CD8-positive, alpha-beta memory T cell (primary cell): ENCODE results near the gene GJA8. TPM values are rescaled to one million over a fixed set of nuclear protein-coding genes. Genes with fewer than 3 reads are reported as not detected.
A peak's percentile ranks its signal among the peaks of the same experiment; 100 is the strongest.
"Not testable (repeated sequence)": the region's sequence is repeated elsewhere in the genome, so short reads cannot be mapped to it uniquely, and the experiment has no call there.

Experiments used
- CTCF ChIA-PET: fragments of 350-600 bp; sonication (Branson Sonifier 250); formaldehyde crosslinking; loops from one replicate; lab custom pipeline; 2021; ENCODE audit warnings: antibody characterized with exemption; lab: Charles Lee
- POLR2A ChIA-PET: fragments of 350-600 bp; sonication (Branson Sonifier 250); formaldehyde crosslinking; loops from one replicate; lab custom pipeline; 2021; ENCODE audit warnings: antibody characterized with exemption; lab: Charles Lee
- DNase-seq, 5 donors: peaks; one replicate each; pipeline versions ENCODE4 v3.0.0 to v3.0.0-alpha.2; 2020 to 2022; ENCODE audit warnings: mixed read lengths in 1 of 5
- H3K27ac ChIP-seq: one replicate; pipeline ENCODE4 v1.7.0; 2013; ENCODE audit warnings: low read depth, mild to moderate bottlenecking, low read length, moderate library complexity
- H3K27me3 ChIP-seq: 2 replicates; pipeline ENCODE4 v1.7.0; 2013; ENCODE audit warnings: low read length, mild to moderate bottlenecking; ENCODE audit not compliant: insufficient read depth, poor library complexity, severe bottlenecking
- H3K36me3 ChIP-seq: 2 replicates; pipeline ENCODE4 v1.7.0; 2013; ENCODE audit warnings: mild to moderate bottlenecking, low read length, moderate library complexity; ENCODE audit not compliant: insufficient read depth
- H3K4me1 ChIP-seq: 2 replicates; pipeline ENCODE4 v1.7.0; 2013; ENCODE audit warnings: mild to moderate bottlenecking, low read length, moderate library complexity; ENCODE audit not compliant: insufficient read depth
- H3K4me3 ChIP-seq: 2 replicates; pipeline ENCODE4 v1.7.0; 2013; ENCODE audit warnings: mild to moderate bottlenecking, low read length
- H3K9me3 ChIP-seq: 2 replicates; pipeline ENCODE4 v1.7.0; 2013; ENCODE audit warnings: mild to moderate bottlenecking, low read length
- H3K27ac Mint-ChIP-seq, 8 donors: one replicate each; pipeline ENCODE4 v1.8.0; 2020 to 2021; ENCODE audit warnings: mixed read lengths in 8 of 8, mild to moderate bottlenecking in 6 of 8, inconsistent platforms in 3 of 8, moderate library complexity in 3 of 8
- H3K27me3 Mint-ChIP-seq, 2 donors: one replicate each; pipeline ENCODE4 v1.8.0; 2020 to 2021; ENCODE audit warnings: mixed read lengths in 2 of 2, mild to moderate bottlenecking in 1 of 2, moderate library complexity in 1 of 2
- H3K36me3 Mint-ChIP-seq, 3 donors: one replicate each; pipeline ENCODE4 v1.8.0; 2020 to 2021; ENCODE audit warnings: mixed read lengths in 3 of 3, inconsistent platforms in 1 of 3, mild to moderate bottlenecking in 1 of 3
- H3K4me1 Mint-ChIP-seq, 3 donors: one replicate each; pipeline ENCODE4 v1.8.0; 2020 to 2021; ENCODE audit warnings: mixed read lengths in 3 of 3, inconsistent platforms in 1 of 3, mild to moderate bottlenecking in 1 of 3
- H3K4me3 Mint-ChIP-seq, 7 donors: one replicate each; pipeline ENCODE4 v1.8.0; 2020 to 2021; ENCODE audit warnings: mixed read lengths in 7 of 7, mild to moderate bottlenecking in 6 of 7, moderate library complexity in 4 of 7, inconsistent platforms in 2 of 7
- H3K9me3 Mint-ChIP-seq, 5 donors: one replicate each; pipeline ENCODE4 v1.8.0; 2020 to 2022; ENCODE audit warnings: mixed read lengths in 5 of 5, mild to moderate bottlenecking in 3 of 5, moderate library complexity in 2 of 5, inconsistent platforms in 1 of 5
- polyA plus RNA-seq: library from polyadenylated mRNA; unstranded; fragments of 300-500 nt; fragmentation: Illumina TruSeq; gene quantifications from one replicate; pipeline ENCODE4 v1.2.3, GENCODE V29; 2021
- total RNA-seq, 2 experiments: library from RNA; stranded (reverse); gene quantifications; one replicate each; pipeline ENCODE4 v1.2.3, GENCODE V29; 2021

Gene GJA8
- total and polyA plus RNA-seq, 3 experiments from 2014 or later, result not detected

- POLR2A ChIA-PET, result not testable (repeated sequence)
Observed at GRCh38 chr1:147931137-147931536, 28.5 kb downstream of the GJA8 start.

DNA sequence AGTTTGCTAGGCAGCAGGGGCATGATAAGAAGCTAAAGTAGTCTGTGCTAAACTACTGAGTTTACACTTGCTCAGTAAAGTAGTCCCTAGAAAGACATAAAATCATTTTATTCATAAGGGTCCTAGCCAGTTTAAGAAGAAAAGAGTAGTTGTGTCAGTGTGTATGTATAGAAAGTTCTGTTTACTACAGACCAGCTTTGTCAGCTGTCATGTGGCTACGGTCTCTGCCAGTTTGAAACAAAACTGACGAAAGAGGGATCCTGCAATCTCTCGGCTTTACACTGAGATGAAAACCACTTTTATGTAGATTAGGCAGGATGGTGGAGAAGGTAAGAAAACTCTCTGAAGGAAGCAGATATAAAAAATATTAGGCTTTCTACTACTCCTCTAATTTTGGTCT, 32.7 kb downstream of the GJA8 start:
- DNase-seq, H3K36me3 ChIP-seq, H3K9me3 Mint-ChIP-seq, H3K4me3 Mint-ChIP-seq, CTCF ChIA-PET, H3K4me3 ChIP-seq, H3K27me3 ChIP-seq, H3K9me3 ChIP-seq, H3K27ac ChIP-seq, H3K27ac Mint-ChIP-seq, H3K4me1 ChIP-seq, POLR2A ChIA-PET, H3K27me3 Mint-ChIP-seq: not testable (repeated sequence)
- Mint-ChIP-seq H3K4me1 (peaks cover 20 to 29% (median 24%) of the 10 kb centered on the region in 3 donors), H3K36me3 (peaks cover 0 to 19% (median 3%) of the 10 kb centered on the region in 3 donors)

More at GRCh38 chr1:147931137-147931536, 28.5 kb downstream of the GJA8 start:
- H3K27ac Mint-ChIP-seq, result peak overlapping the region in 1 of 8 donors; percentile 9
- DNase-seq, H3K36me3 Mint-ChIP-seq, H3K9me3 Mint-ChIP-seq, H3K9me3 ChIP-seq, H3K27me3 ChIP-seq, H3K36me3 ChIP-seq, H3K4me1 ChIP-seq, CTCF ChIA-PET, H3K27ac ChIP-seq, H3K27me3 Mint-ChIP-seq, H3K4me3 ChIP-seq: not testable (repeated sequence)
- H3K4me1 Mint-ChIP-seq, result peaks cover 27 to 39% (median 35%) of the 10 kb centered on the region in 3 donors
- H3K4me3 Mint-ChIP-seq, result peak overlapping the region in 1 of 7 donors; percentile 83

DNA sequence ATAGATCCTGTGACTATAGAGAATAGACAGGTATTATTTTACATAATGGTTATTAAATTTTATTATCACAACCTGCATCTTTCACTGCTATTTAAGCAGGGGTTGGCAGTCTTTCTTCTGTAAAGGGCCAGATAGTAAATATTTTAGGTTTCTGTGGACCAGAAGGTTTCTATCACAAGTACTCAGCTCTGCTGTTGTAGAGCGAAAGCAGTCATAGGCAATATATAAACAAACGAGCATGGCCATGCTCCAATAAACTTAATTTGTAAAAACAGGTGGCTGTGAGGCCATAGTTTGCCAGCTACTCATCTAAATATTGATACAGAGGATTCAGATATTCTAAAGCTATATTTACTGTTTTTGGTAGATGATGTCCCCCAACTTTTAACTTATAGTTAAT, 37.9 kb downstream of the GJA8 start:
- H3K9me3 Mint-ChIP-seq, DNase-seq, H3K9me3 ChIP-seq, H3K36me3 ChIP-seq, H3K27me3 ChIP-seq, H3K4me1 Mint-ChIP-seq, H3K4me1 ChIP-seq, H3K4me3 Mint-ChIP-seq, H3K27me3 Mint-ChIP-seq, H3K27ac ChIP-seq, H3K4me3 ChIP-seq, CTCF ChIA-PET, H3K27ac Mint-ChIP-seq, POLR2A ChIA-PET: not testable (repeated sequence)
- H3K36me3 Mint-ChIP-seq, result peaks cover 0 to 18% (median 1%) of the 10 kb centered on the region in 3 donors

DNA sequence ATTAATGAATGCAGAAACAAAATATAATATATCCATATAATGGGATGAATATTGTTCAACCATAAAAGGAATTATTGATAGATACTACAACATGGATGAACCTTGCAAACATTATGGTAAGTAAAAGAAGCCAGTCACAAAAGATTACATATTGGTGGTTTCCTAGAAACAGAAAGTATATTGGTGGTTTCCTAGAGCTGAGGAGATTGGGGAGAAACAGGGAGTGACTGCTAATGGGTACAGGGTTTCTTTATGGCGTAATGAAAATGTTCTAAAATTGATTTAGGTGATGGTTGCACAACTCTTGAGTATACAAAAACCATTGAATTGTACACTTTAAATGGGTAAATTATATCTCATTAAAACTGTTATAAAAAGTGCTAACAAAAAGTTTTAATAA, 40.0 kb downstream of the GJA8 start:
- POLR2A ChIA-PET, DNase-seq, H3K4me1 Mint-ChIP-seq, H3K4me3 ChIP-seq, H3K27ac Mint-ChIP-seq, H3K4me1 ChIP-seq, H3K27me3 ChIP-seq, H3K27ac ChIP-seq, H3K9me3 ChIP-seq, H3K4me3 Mint-ChIP-seq, CTCF ChIA-PET, H3K9me3 Mint-ChIP-seq, H3K36me3 ChIP-seq, H3K27me3 Mint-ChIP-seq: not testable (repeated sequence)
- peaks cover 0 to 16% (median 0%) of the 10 kb centered on the region in 3 donors for H3K36me3 Mint-ChIP-seq

DNA sequence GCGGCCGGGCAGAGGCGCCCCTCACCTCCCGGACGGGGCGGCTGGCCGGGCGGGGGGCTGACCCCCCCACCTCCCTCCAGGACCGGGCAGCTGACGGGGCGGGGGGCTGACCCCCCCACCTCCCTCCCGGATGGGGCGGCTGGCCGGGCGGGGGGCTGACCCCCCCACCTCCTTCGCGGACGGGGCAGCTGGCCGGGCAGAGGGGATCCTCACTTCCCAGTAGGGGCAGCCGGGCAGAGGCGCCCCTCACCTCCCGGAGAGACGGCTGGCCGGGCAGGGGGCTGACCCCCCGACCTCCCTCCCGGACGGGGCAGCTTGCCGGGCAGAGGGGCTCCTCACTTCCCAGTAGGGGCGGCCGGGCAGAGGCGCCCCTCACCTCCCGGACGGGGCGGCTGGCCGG, 46.9 kb downstream of the GJA8 start:
- H3K27me3 Mint-ChIP-seq, CTCF ChIA-PET, POLR2A ChIA-PET: not testable (repeated sequence)

More for the DNA sequence above, 46.9 kb downstream of the GJA8 start:
- not testable (repeated sequence) for H3K4me3 ChIP-seq, H3K9me3 ChIP-seq, H3K27ac Mint-ChIP-seq, H3K4me3 Mint-ChIP-seq, H3K9me3 Mint-ChIP-seq, H3K4me1 ChIP-seq, H3K27ac ChIP-seq, H3K4me1 Mint-ChIP-seq, H3K36me3 Mint-ChIP-seq, H3K27me3 ChIP-seq, H3K36me3 ChIP-seq
- DNase-seq, result peak in 1 of 5 donors; percentile 48

Other genes starting within 250 kb of the GJA8 start
- gene ACP6, start 232.3 kb upstream of the GJA8 start, total RNA-seq, result 1 to 10 TPM; 5.2 to 7.5 TPM
- 14.7 TPM for gene ACP6, start 232.3 kb upstream of the GJA8 start, polyA plus RNA-seq
- not detected for gene GJA5, start 142.2 kb upstream of the GJA8 start, total RNA-seq
- gene GJA5, start 142.2 kb upstream of the GJA8 start, polyA plus RNA-seq, result not detected
- gene GPR89B, start 25.6 kb downstream of the GJA8 start, total RNA-seq, result 10 to 100 TPM; 16.3 to 17.7 TPM
- 17.8 TPM for gene GPR89B, start 25.6 kb downstream of the GJA8 start, polyA plus RNA-seq
- 1 to 10 TPM; 6.6 to 6.9 TPM for gene NBPF11, start 249.5 kb downstream of the GJA8 start, total RNA-seq
- 4.0 TPM for gene NBPF11, start 249.5 kb downstream of the GJA8 start, polyA plus RNA-seq